Stimulated activated CD8-positive, alpha-beta memory T cell treated with anti-CD3 and anti-CD28 coated beads, Interleukin-7, amount 100 ng/mL, for 24 hours (primary cell): ENCODE measurements around the gene PIK3C2B.

Source experiments
- DNase-seq: peaks from one replicate; pipeline ENCODE4 v3.0.0-alpha.2; 2020; ENCODE audit warnings: low read depth

PIK3C2B gene

GRCh38 chr1:204479387-204480136 is 15.0 kb downstream of the PIK3C2B start:
- DNase-seq = no peak

- no peak for DNase-seq
Measured at GRCh38 chr1:204478921-204479320, 15.7 kb downstream of the PIK3C2B start.

GRCh38 chr1:204478172-204478899 is 16.3 kb downstream of the PIK3C2B start:
- no peak for DNase-seq

- no peak for DNase-seq
Measured at GRCh38 chr1:204477036-204477740, 17.4 kb downstream of the PIK3C2B start.

- no peak for DNase-seq
Measured at GRCh38 chr1:204476563-204476962, 18.0 kb downstream of the PIK3C2B start.

GRCh38 chr1:204475656-204476432 is 18.8 kb downstream of the PIK3C2B start:
- no peak for DNase-seq

- no peak for DNase-seq
Measured at GRCh38 chr1:204473400-204473965, 21.1 kb downstream of the PIK3C2B start.

GRCh38 chr1:204472660-204473059 is 21.9 kb downstream of the PIK3C2B start:
- DNase-seq = no peak

GRCh38 chr1:204471687-204472086 is 22.9 kb downstream of the PIK3C2B start:
- no peak for DNase-seq

- DNase-seq = no peak
Measured at GRCh38 chr1:204469304-204469703, 25.3 kb downstream of the PIK3C2B start.

- DNase-seq = no peak
Measured at GRCh38 chr1:204468766-204469302, 25.8 kb downstream of the PIK3C2B start.

GRCh38 chr1:204468206-204468605 is 26.4 kb downstream of the PIK3C2B start:
- no peak for DNase-seq

- no peak for DNase-seq
Measured at GRCh38 chr1:204466416-204467405, 27.9 kb downstream of the PIK3C2B start.

- DNase-seq = no peak
Measured at GRCh38 chr1:204465546-204466415, 28.8 kb downstream of the PIK3C2B start.

- DNase-seq = no peak
Measured at GRCh38 chr1:204464701-204465100, 29.9 kb downstream of the PIK3C2B start.

GRCh38 chr1:204464187-204464631 is 30.4 kb downstream of the PIK3C2B start:
- DNase-seq = no peak

- DNase-seq = no peak
Measured at GRCh38 chr1:204463125-204464060, 31.2 kb downstream of the PIK3C2B start.

GRCh38 chr1:204462229-204462561 is 32.4 kb downstream of the PIK3C2B start:
- DNase-seq = no peak
